SK-N-DZ (cell line): Measurements from ENCODE around the gene ITGA2.

Source experiments
- DNase-seq: peaks from one replicate; pipeline ENCODE4 v3.0.0-alpha.2; 2015; ENCODE audit warnings: low spot score

Gene ITGA2

GRCh38 chr5:53017794-53018391, 28.7 kb downstream of the ITGA2 start:
- DNase-seq = no peak

- DNase-seq = no peak
Measured at GRCh38 chr5:53019320-53019719, 30.2 kb downstream of the ITGA2 start.

- no peak for DNase-seq
Measured at GRCh38 chr5:53022930-53023511, 33.9 kb downstream of the ITGA2 start.

GRCh38 chr5:53023969-53024368, 34.8 kb downstream of the ITGA2 start:
- no peak for DNase-seq

GRCh38 chr5:53024535-53024934, 35.4 kb downstream of the ITGA2 start:
- no peak for DNase-seq

- DNase-seq = no peak
Measured at GRCh38 chr5:53025487-53025886, 36.3 kb downstream of the ITGA2 start.

- no peak for DNase-seq
Measured at GRCh38 chr5:53027913-53028312, 38.8 kb downstream of the ITGA2 start.

- DNase-seq = no peak
Measured at GRCh38 chr5:53029608-53030007, 40.5 kb downstream of the ITGA2 start.

- no peak for DNase-seq
Measured at GRCh38 chr5:53030893-53031292, 41.7 kb downstream of the ITGA2 start.

- DNase-seq = no peak
Measured at GRCh38 chr5:53031695-53032096, 42.5 kb downstream of the ITGA2 start.

- DNase-seq = no peak
Measured at GRCh38 chr5:53032188-53032587, 43.0 kb downstream of the ITGA2 start.

GRCh38 chr5:53034832-53035231, 45.7 kb downstream of the ITGA2 start:
- no peak for DNase-seq

GRCh38 chr5:53035868-53036381, 46.8 kb downstream of the ITGA2 start:
- DNase-seq = no peak

GRCh38 chr5:53037141-53037859, 48.1 kb downstream of the ITGA2 start:
- DNase-seq = no peak

GRCh38 chr5:53038196-53038847, 49.2 kb downstream of the ITGA2 start:
- DNase-seq = no peak

- no peak for DNase-seq
Measured at GRCh38 chr5:53039855-53040254, 50.7 kb downstream of the ITGA2 start.

GRCh38 chr5:53041071-53041692, 52.0 kb downstream of the ITGA2 start:
- no peak for DNase-seq

- DNase-seq = no peak
Measured at GRCh38 chr5:53041740-53042139, 52.6 kb downstream of the ITGA2 start.

GRCh38 chr5:53045263-53045662, 56.1 kb downstream of the ITGA2 start:
- no peak for DNase-seq

GRCh38 chr5:53048248-53048647, 59.1 kb downstream of the ITGA2 start:
- DNase-seq = no peak

GRCh38 chr5:53052499-53052898, 63.3 kb downstream of the ITGA2 start:
- no peak for DNase-seq

- DNase-seq = no peak
Measured at GRCh38 chr5:53053364-53053763, 64.2 kb downstream of the ITGA2 start.
